HS-27A (cell line): ENCODE data around the gene SPTAN1.
A peak's percentile ranks its signal among the peaks of the same experiment; 100 is the strongest.
"Not testable (repeated sequence)": the region's sequence is repeated elsewhere in the genome, so short reads cannot be mapped to it uniquely, and the experiment has no call there.

Source experiments
- DNase-seq: peaks from one replicate; pipeline ENCODE4 v3.0.0-alpha.2; 2012; ENCODE audit warnings: low read depth, missing footprints

Gene SPTAN1

GRCh38 chr9:128552153-128552743 is at the start of gene SPTAN1:
SPTAN1 (plus strand) TSS chr9:128552587; CDS start chr9:128566741, 14,154 bp downstream.
- peak; percentile 79 for DNase-seq

GRCh38 chr9:128503415-128503825 is 49.0 kb upstream of the SPTAN1 start:
- not testable (repeated sequence) for DNase-seq

- no peak for DNase-seq
Observed at GRCh38 chr9:128503870-128504269, 48.5 kb upstream of the SPTAN1 start.

- peak; percentile 75 for DNase-seq
Observed at GRCh38 chr9:128504485-128505413, 47.6 kb upstream of the SPTAN1 start, which contains the start of gene GLE1. GLE1 (plus strand) TSS chr9:128504719; CDS start chr9:128504806, 87 bp downstream.

GRCh38 chr9:128505414-128505765 is 47.0 kb upstream of the SPTAN1 start:
- no peak for DNase-seq

- not testable (repeated sequence) for DNase-seq
Observed at GRCh38 chr9:128505906-128506305, 46.5 kb upstream of the SPTAN1 start.

GRCh38 chr9:128512820-128513219 is 39.6 kb upstream of the SPTAN1 start:
- DNase-seq = no peak

- DNase-seq = no peak
Observed at GRCh38 chr9:128521956-128522355, 30.4 kb upstream of the SPTAN1 start.

GRCh38 chr9:128523199-128523925 is 29.0 kb upstream of the SPTAN1 start:
- no peak for DNase-seq

- DNase-seq = no peak
Observed at GRCh38 chr9:128526720-128527119, 25.7 kb upstream of the SPTAN1 start.

GRCh38 chr9:128528445-128529160 is 23.8 kb upstream of the SPTAN1 start:
- DNase-seq = no peak

GRCh38 chr9:128529191-128529590 is 23.2 kb upstream of the SPTAN1 start:
- no peak for DNase-seq

GRCh38 chr9:128532581-128532980 is 19.8 kb upstream of the SPTAN1 start:
- DNase-seq = no peak

- no peak for DNase-seq
Observed at GRCh38 chr9:128540634-128541360, 11.6 kb upstream of the SPTAN1 start.

- DNase-seq = no peak
Observed at GRCh38 chr9:128546504-128546903, 5.9 kb upstream of the SPTAN1 start.

- no peak for DNase-seq
Observed at GRCh38 chr9:128548876-128549275, 3.5 kb upstream of the SPTAN1 start.

- no peak for DNase-seq
Observed at GRCh38 chr9:128550226-128550625, 2.2 kb upstream of the SPTAN1 start.

- DNase-seq = no peak
Observed at GRCh38 chr9:128550770-128551656, 1.4 kb upstream of the SPTAN1 start.

- DNase-seq = peak; percentile 77
Observed at GRCh38 chr9:128551657-128552152, 682 bp upstream of the SPTAN1 start.
